ENCODE data around the gene SNCA.

SNCA gene

GRCh38 chr4:89716893-89717292 is 120.1 kb downstream of the SNCA start:
- H3K4me3 ChIP-seq (ENCODE audit: low read depth, low read length): no peak overlapping the region
- TF ChIP-seq CTCF (IDR thresholded peaks at IDR 0.05; ENCODE audit: borderline replicate concordance, insufficient read depth, low read depth, low read length): no peak

- no peak for TF ChIP-seq CTCF (IDR thresholded peaks at IDR 0.05; ENCODE audit: borderline replicate concordance, insufficient read depth, low read depth, low read length)
- H3K4me3 ChIP-seq (ENCODE audit: low read depth, low read length): no peak overlapping the region
These were observed 121.3 kb downstream of the SNCA start for GRCh38 chr4:89715631-89716030.

- TF ChIP-seq CTCF (IDR thresholded peaks at IDR 0.05; ENCODE audit: borderline replicate concordance, insufficient read depth, low read depth, low read length): no peak
- no peak overlapping the region for H3K4me3 ChIP-seq (ENCODE audit: low read depth, low read length)
These were observed 124.1 kb downstream of the SNCA start for GRCh38 chr4:89712827-89713226.

DNA sequence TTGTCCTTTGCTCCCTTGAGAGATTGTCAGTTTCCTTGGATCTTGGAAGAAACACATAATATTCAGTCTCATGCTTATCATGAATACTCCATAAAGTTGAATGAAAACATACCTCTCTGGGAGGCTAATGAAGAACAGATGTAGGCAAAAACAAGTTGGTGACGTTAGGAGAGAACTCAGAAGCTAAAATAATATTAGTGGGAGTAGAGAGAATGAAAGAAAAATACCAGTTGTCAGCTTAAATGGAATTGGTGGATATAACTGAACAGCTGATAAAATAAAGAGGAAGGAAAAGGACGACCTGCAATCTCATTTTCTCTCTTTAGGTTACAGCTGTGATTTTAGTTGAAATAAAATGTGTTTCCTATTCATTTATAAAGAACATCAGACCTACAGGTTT is 124.8 kb downstream of the SNCA start:
- no peak overlapping the region for H3K4me3 ChIP-seq (ENCODE audit: low read depth, low read length)
- no peak for TF ChIP-seq CTCF (IDR thresholded peaks at IDR 0.05; ENCODE audit: borderline replicate concordance, insufficient read depth, low read depth, low read length)

GRCh38 chr4:89708903-89709421 is 128.0 kb downstream of the SNCA start:
- no peak for TF ChIP-seq CTCF (IDR thresholded peaks at IDR 0.05; ENCODE audit: borderline replicate concordance, insufficient read depth, low read depth, low read length)
- H3K4me3 ChIP-seq (ENCODE audit: low read depth, low read length): no peak overlapping the region

GRCh38 chr4:89707467-89707866 is 129.5 kb downstream of the SNCA start:
- TF ChIP-seq CTCF (IDR thresholded peaks at IDR 0.05; ENCODE audit: borderline replicate concordance, insufficient read depth, low read depth, low read length): no peak
- H3K4me3 ChIP-seq (ENCODE audit: low read depth, low read length): no peak overlapping the region

DNA sequence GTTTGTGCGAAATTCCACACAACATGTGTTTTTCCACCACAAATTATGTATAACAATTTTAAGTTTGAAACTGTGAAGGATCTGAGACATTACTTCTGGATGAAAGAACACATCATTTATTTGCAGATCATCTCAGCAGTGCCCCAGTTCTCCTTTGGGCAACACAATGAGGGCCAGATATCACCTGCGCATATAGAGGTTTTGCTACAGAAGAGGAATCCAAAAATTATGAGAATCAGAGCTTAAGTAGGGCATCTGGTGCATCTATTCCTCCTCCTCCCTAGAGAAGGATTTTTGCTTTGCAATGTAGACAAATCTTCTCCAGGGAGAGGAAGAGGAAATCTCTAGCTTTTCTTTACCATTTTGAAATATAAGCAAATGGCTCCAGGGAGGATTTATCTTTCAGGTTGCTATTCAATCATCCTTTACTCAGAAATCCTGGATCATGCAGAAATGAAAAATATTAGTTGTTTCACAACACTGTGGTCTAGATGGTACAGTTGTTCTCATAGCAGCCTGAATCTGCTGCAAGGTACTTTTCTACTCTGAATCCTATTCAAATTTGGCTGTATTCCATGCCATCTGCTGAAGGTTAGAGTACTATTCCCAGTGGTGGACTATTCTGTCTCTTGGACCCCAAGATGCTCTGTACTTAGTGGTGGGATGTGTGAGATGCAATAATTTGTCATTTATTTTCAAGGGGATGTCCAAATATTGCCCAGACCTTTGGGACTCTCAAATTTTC is 132.1 kb downstream of the SNCA start:
- TF ChIP-seq CTCF (IDR thresholded peaks at IDR 0.05; ENCODE audit: borderline replicate concordance, insufficient read depth, low read depth, low read length): no peak
- no peak overlapping the region for H3K4me3 ChIP-seq (ENCODE audit: low read depth, low read length)

All from GM12875 (cell line).